HepG2 (cell line): ENCODE results near the gene CR1. TPM values are rescaled to one million over a fixed set of nuclear protein-coding genes. Genes with fewer than 3 reads are reported as not detected.
"Not testable (repeated sequence)": the region's sequence is repeated elsewhere in the genome, so short reads cannot be mapped to it uniquely, and the experiment has no call there.

ENCODE experiments used
- ATAC-seq: fragments of 200-7000 bp; cut with Tn5 transposase; 3 replicates; pipeline ENCODE4 v1.9.1; 2020; ENCODE audit warnings: mild to moderate bottlenecking, moderate library complexity
- BruUV-seq: library from RNA; stranded (reverse); fragments of 400-500 nt; replicated peaks from 2 replicates; lab custom pipeline; 2021; lab: Mats Ljungman, UMichigan
- CTCF ChIA-PET: fragments of 300-600 bp; formaldehyde crosslinking; extraction: SDS; loops from one replicate; lab custom pipeline; 2021; ENCODE audit warnings: low total read pairs, inconsistent platforms, low intra/inter-chr PET ratio; lab: Yijun Ruan, JAX
- POLR2A ChIA-PET: fragments of 350-600 bp; sonication (Branson Sonifier 250); formaldehyde crosslinking; loops from one replicate; lab custom pipeline; 2020; ENCODE audit warnings: antibody characterized with exemption, inconsistent platforms; lab: Yijun Ruan, JAX
- DNase-seq: peaks from one replicate; pipeline ENCODE4 v3.0.0-alpha.2; 2015; ENCODE audit warnings: low spot score
- FAIRE-seq: peaks from 3 replicates; lab custom pipeline; 2011; peaks lifted over from hg19 to GRCh38; lab: Jason Lieb, UNC
- H2AFZ ChIP-seq: one replicate; pipeline ENCODE4 v1.6.1; 2011; ENCODE audit warnings: low read length, inconsistent platforms
- H3K27ac ChIP-seq: fragments of 300-600 bp; 3 replicates; pipeline ENCODE4 v1.8.0; 2011; ENCODE audit warnings: mixed run types, mild to moderate bottlenecking, mixed read lengths, low read length, inconsistent platforms; ENCODE audit not compliant: insufficient read depth; ENCODE audit errors: extremely low read length
- H3K27me3 ChIP-seq, 2 experiments: fragments of 200-600 bp in 1 of 2; 2 replicates in 1 of 2; 3 replicates in 1 of 2; pipeline versions ENCODE4 v1.6.0 to v1.8.0; 2011; ENCODE audit warnings: low read length in 2 of 2, mild to moderate bottlenecking in 2 of 2, moderate library complexity in 2 of 2, inconsistent platforms in 1 of 2; ENCODE audit not compliant: insufficient read depth in 2 of 2, control insufficient read depth in 1 of 2
- H3K36me3 ChIP-seq, 2 experiments: fragments of 200-600 bp in 1 of 2; replicated peaks in 1 of 2; 2 replicates in 1 of 2; 3 replicates in 1 of 2; pipeline versions ENCODE4 v1.5.1 to v1.8.0; 2011; ENCODE audit warnings: low read length in 2 of 2, inconsistent platforms in 1 of 2; ENCODE audit not compliant: insufficient read depth in 2 of 2, control insufficient read depth in 1 of 2
- H3K4me1 ChIP-seq: 2 replicates; pipeline ENCODE4 v1.5.1; 2012; ENCODE audit warnings: low read length, inconsistent platforms; ENCODE audit not compliant: insufficient read depth
- H3K4me2 ChIP-seq: 2 replicates; pipeline ENCODE4 v1.6.0; 2011; ENCODE audit warnings: low read depth, low read length, inconsistent platforms
- H3K4me3 ChIP-seq, 3 experiments: fragments of 200-600 bp in 1 of 3; sonication (generic), shearing (Covaris generic) in 1 of 3; replicated peaks in 1 of 3; 2 replicates each; pipeline ENCODE4 v1.5.1; 2011 to 2016; ENCODE audit warnings: low read length in 3 of 3, inconsistent platforms in 2 of 3, low read depth in 2 of 3, mild to moderate bottlenecking in 2 of 3, control low read depth in 1 of 3, mixed read lengths in 1 of 3; ENCODE audit not compliant: insufficient read depth in 1 of 3
- H3K79me2 ChIP-seq: one replicate; pipeline ENCODE4 v1.6.1; 2011; ENCODE audit warnings: low read length, inconsistent platforms; ENCODE audit not compliant: insufficient read depth
- H3K9ac ChIP-seq: 2 replicates; pipeline ENCODE4 v1.6.0; 2011; ENCODE audit warnings: mild to moderate bottlenecking, low read depth, low read length, inconsistent platforms; ENCODE audit not compliant: insufficient read depth
- H3K9me3 ChIP-seq: 2 replicates; pipeline ENCODE4 v1.5.1; 2012; ENCODE audit warnings: mild to moderate bottlenecking, low read length
- H4K20me1 ChIP-seq: 2 replicates; pipeline ENCODE4 v1.6.0; 2011; ENCODE audit warnings: inconsistent platforms, mild to moderate bottlenecking, low read length, moderate library complexity; ENCODE audit not compliant: insufficient read depth
- FOXA3 ChIP-seq: IDR thresholded peaks from 2 replicates; pipeline ENCODE4 v1.6.1; 2016; ENCODE audit warnings: missing genetic modification reagents, missing compliant biosample characterization
- HNRNPUL1 ChIP-seq: fragments of 200-400 bp; formaldehyde crosslinking; IDR thresholded peaks from 2 replicates; pipeline ENCODE4 v1.6.1; 2017; ENCODE audit warnings: low read depth, mild to moderate bottlenecking, low read length, moderate library complexity
- ISL2 ChIP-seq: sonication (generic); formaldehyde crosslinking; IDR thresholded peaks from 2 replicates; pipeline ENCODE4 v1.5.0; 2020; ENCODE audit warnings: missing genetic modification reagents
- MAFK ChIP-seq, 2 experiments: IDR thresholded peaks in 1 of 2; conservative IDR thresholded peaks in 1 of 2; 2 replicates each; pipeline ENCODE4 v1.6.1; 2011; ENCODE audit warnings: improper control_type of control experiment in 2 of 2, low read length in 2 of 2
- MED1 ChIP-seq: sonication (generic); formaldehyde crosslinking; IDR thresholded peaks from 2 replicates; pipeline ENCODE4 v1.4.0; 2020; ENCODE audit warnings: missing genetic modification reagents
- SAP130 ChIP-seq: IDR thresholded peaks from 2 replicates; pipeline ENCODE4 v1.6.1; 2016; ENCODE audit warnings: low read depth
- SATB2 ChIP-seq: sonication (generic); formaldehyde crosslinking; IDR thresholded peaks from 2 replicates; pipeline ENCODE4 v1.5.0; 2020; ENCODE audit warnings: missing genetic modification reagents
- ZNF263 ChIP-seq: sonication (generic); formaldehyde crosslinking; IDR thresholded peaks from 2 replicates; pipeline ENCODE4 v1.4.0; 2020; ENCODE audit warnings: missing genetic modification reagents
- ZNF775 ChIP-seq: sonication (generic); formaldehyde crosslinking; IDR thresholded peaks from 2 replicates; pipeline ENCODE4 v1.4.0; 2020; ENCODE audit warnings: missing genetic modification reagents, mild to moderate bottlenecking, moderate library complexity, borderline replicate concordance
- WGBS: methylation state at CpG from one replicate; pipeline ENCODE4 v1.1.6; 2017; ENCODE audit warnings: low lambda C conversion rate; 5-methylcytosine and 5-hydroxymethylcytosine counted together
- in situ Hi-C: cut with HindIII; loops from 2 replicates; pipeline ENCODE4 v1.10.0; 2017; ENCODE audit warnings: low pct_unique_long_range_greater_than_20kb; ENCODE audit not compliant: extremely low pct_ligation_motif_present
- intact Hi-C: fragments of 100-400 bp; cut with micrococcal nuclease; formaldehyde crosslinking; loops from one replicate; pipeline ENCODE4 v1.10.0; 2022; ENCODE audit not compliant: unreplicated experiment
- polyA plus RNA-seq, 8 experiments: library from polyadenylated mRNA; depleted of rRNA in 3 of 8; stranded (reverse) in 7 of 8; unstranded in 1 of 8; fragments of >200 nt; fragmentation: Illumina TruSeq in 4 of 8; extraction: Trizol in 4 of 8; gene quantifications; 2 replicates each; pipeline versions ENCODE4 v1.2.1 to v1.2.3, GENCODE V29; 2011 to 2016; ENCODE audit warnings: low read depth in 4 of 8, missing spikeins in 1 of 8, mixed read lengths in 1 of 8; ENCODE audit not compliant: insufficient read depth in 1 of 8
- total RNA-seq, 5 experiments: library from RNA; depleted of rRNA; stranded (reverse); fragments of >200 nt; fragmentation: Illumina TruSeq; extraction: Trizol; gene quantifications; 2 replicates each; pipeline ENCODE4 v1.2.3, GENCODE V29; 2016; ENCODE audit warnings: low read depth in 1 of 5
- TF ChIP-seq, protein P1 (sequence below): sonication (generic); formaldehyde crosslinking; IDR thresholded peaks from 2 replicates; pipeline ENCODE4 v1.4.0; 2020; ENCODE audit warnings: mild to moderate bottlenecking, missing genetic modification reagents
- TF ChIP-seq, protein P2 (sequence below): sonication (generic); formaldehyde crosslinking; IDR thresholded peaks from 2 replicates; pipeline ENCODE4 v1.4.0; 2020; ENCODE audit warnings: mild to moderate bottlenecking, low read depth, missing genetic modification reagents

CR1 gene
- total and polyA plus RNA-seq, 2 of the 13 experiments (the other 11 are each of a cell fraction or from before 2014, with no cell fraction given) = not detected

DNA sequence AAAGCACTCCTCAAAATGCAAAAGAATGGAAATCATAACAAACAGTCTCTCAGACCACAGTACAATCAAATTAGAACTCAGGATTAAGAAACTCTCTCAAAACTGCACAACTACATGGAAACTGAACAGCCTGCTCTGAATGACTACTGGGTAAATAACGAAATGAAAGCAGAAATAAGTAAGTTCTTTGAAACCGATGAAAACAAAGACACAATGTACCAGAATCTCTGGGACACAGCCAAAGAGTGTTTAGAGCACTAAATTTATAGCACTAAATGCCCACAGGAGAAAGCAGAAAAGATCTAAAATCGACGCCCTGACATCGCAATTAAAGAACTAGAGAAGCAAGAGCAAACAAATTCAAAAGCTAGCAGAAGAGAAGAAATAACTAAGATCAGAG is 95.2 kb downstream of the CR1 start:
- H2AFZ ChIP-seq, intact Hi-C loops, H3K9me3 ChIP-seq, FAIRE-seq, DNase-seq, H3K4me3 ChIP-seq, H4K20me1 ChIP-seq, POLR2A ChIA-PET, H3K27ac ChIP-seq, H3K9ac ChIP-seq, H3K4me1 ChIP-seq, H3K4me2 ChIP-seq, H3K79me2 ChIP-seq, H3K36me3 ChIP-seq, CTCF ChIA-PET, in situ Hi-C loops, H3K27me3 ChIP-seq, BruUV-seq, ATAC-seq: not testable (repeated sequence)
- WGBS = 18% methylated on average over 5 of the region's 5 CpGs

DNA sequence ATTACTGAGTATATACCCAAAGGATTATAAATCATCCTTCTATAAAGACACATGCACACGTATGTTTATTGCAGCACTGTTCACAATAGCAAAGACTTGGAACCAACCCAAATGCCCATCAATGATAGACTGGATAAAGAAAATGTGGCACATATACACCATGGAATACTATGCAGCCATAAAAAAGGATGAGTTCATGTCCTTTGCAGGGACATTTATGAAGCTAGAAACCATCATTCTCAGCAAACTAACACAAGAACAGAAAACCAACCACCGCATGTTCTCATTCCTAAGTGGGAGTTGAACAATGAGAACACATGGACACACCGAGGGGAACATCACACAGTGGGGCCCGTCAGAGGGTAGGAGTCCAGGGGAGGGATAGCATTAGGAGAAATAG is 98.1 kb downstream of the CR1 start:
- WGBS = 36% methylated on average over 4 of the region's 4 CpGs
- CTCF ChIA-PET, DNase-seq, intact Hi-C loops, H4K20me1 ChIP-seq, H3K9ac ChIP-seq, BruUV-seq, POLR2A ChIA-PET, H3K4me3 ChIP-seq, H3K27ac ChIP-seq, H2AFZ ChIP-seq, H3K4me2 ChIP-seq, ATAC-seq, H3K4me1 ChIP-seq, FAIRE-seq, H3K27me3 ChIP-seq, in situ Hi-C loops, H3K36me3 ChIP-seq, H3K79me2 ChIP-seq, H3K9me3 ChIP-seq: not testable (repeated sequence)

DNA sequence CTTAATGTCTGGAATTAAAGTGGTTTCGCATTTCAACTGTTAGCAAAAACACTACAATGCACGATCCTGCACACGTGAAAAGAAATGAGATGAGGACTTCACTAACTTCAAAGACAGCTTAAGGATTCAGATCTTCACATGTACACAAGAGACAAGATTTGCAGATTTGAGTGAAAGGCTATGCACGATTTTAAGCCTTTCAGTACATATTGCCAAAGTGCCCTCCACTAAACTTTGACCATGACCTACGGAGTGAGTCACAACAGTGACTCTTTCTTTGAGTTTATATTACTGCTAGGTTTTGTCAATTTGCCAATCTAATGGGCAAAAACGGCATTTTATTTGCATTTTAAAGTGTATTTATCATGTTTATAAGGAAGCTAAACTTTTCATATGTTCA is 107.8 kb downstream of the CR1 start:
- DNase-seq = peak; percentile 95
- peak; percentile 72 for TF ChIP-seq SAP130 (CRISPR knock-in tag)
- peak; percentile 76 for TF ChIP-seq MED1
- no peak for TF ChIP-seq MAFK (conservative IDR thresholded peaks at IDR 0.05 in 1 of 2, IDR thresholded peaks at IDR 0.05 in 1 of 2; ENCODE audit: low read length in 2 of 2)
- TF ChIP-seq, protein P1, sequence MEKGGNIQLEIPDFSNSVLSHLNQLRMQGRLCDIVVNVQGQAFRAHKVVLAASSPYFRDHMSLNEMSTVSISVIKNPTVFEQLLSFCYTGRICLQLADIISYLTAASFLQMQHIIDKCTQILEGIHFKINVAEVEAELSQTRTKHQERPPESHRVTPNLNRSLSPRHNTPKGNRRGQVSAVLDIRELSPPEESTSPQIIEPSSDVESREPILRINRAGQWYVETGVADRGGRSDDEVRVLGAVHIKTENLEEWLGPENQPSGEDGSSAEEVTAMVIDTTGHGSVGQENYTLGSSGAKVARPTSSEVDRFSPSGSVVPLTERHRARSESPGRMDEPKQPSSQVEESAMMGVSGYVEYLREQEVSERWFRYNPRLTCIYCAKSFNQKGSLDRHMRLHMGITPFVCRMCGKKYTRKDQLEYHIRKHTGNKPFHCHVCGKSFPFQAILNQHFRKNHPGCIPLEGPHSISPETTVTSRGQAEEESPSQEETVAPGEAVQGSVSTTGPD (CRISPR knock-in tag) = no peak
- peak; percentile 99 for TF ChIP-seq ISL2 (CRISPR knock-in tag)
- TF ChIP-seq, protein P2, sequence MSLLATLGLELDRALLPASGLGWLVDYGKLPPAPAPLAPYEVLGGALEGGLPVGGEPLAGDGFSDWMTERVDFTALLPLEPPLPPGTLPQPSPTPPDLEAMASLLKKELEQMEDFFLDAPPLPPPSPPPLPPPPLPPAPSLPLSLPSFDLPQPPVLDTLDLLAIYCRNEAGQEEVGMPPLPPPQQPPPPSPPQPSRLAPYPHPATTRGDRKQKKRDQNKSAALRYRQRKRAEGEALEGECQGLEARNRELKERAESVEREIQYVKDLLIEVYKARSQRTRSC (CRISPR knock-in tag) = no peak
- no peak for TF ChIP-seq SATB2 (CRISPR knock-in tag)
- TF ChIP-seq ZNF263 (CRISPR knock-in tag) = 0 out of 2 replicates have a peak, but pooled peaks have one; percentile 19
- peak; percentile 98 for TF ChIP-seq FOXA3
- TF ChIP-seq HNRNPUL1 = no peak
- TF ChIP-seq ZNF775 (CRISPR knock-in tag) = no peak

More for the DNA sequence above, 107.8 kb downstream of the CR1 start:
- intact Hi-C loops = no loop called here
- CTCF ChIA-PET = interaction anchor here (0.8 kb wide), 1 partner anchor 17 kb away, joined by 3 read pairs; no protein-coding TSS in a partner anchor
- peak; percentile 49 for FAIRE-seq
- Histone ChIP-seq H3K9ac (no peak overlapping the region), H3K4me1 (peaks cover 23% of the 10 kb centered on the region), H3K4me3 (no peak overlapping the region), H3K79me2 (no peaks in the 10 kb centered on the region), H2AFZ (no peak overlapping the region), H3K27me3 (no peaks in the 10 kb centered on the region), H4K20me1 (no peaks in the 10 kb centered on the region), H3K36me3 (no peaks in the 10 kb centered on the region), H3K9me3 (no peaks in the 10 kb centered on the region), H3K4me2 (peak overlapping the region; percentile 34; the same call in 1 of the 2 replicates), H3K27ac (no peak overlapping the region)
- ATAC-seq = peak; percentile 98
- WGBS = 2% methylated on average over 6 of the region's 6 CpGs
- POLR2A ChIA-PET = no interaction called here
- BruUV-seq = no TSS peak
- in situ Hi-C loops = no loop called here
